Keratinocyte (primary cell): Measurements from ENCODE around the gene WDR6. TPM values are rescaled to one million over a fixed set of nuclear protein-coding genes. Genes with fewer than 3 reads are reported as not detected.

Experiments used
- DNase-seq: peaks from one replicate; pipeline ENCODE4 v3.0.0-alpha.2; 2011; ENCODE audit warnings: low read depth, missing footprints, low spot score
- FAIRE-seq: peaks from 2 replicates; lab custom pipeline; 2011; peaks lifted over from hg19 to GRCh38; lab: Jason Lieb, UNC
- H2AFZ ChIP-seq: 2 replicates; pipeline ENCODE4 v1.6.0; 2012; ENCODE audit warnings: low read length, control low read depth, inconsistent platforms; ENCODE audit not compliant: control insufficient read depth
- H3K27ac ChIP-seq: 2 replicates; pipeline ENCODE4 v1.5.1; 2011; ENCODE audit warnings: low read length; ENCODE audit not compliant: control insufficient read depth, insufficient read depth
- H3K27me3 ChIP-seq: 3 replicates; pipeline ENCODE4 v1.6.0; 2011; ENCODE audit warnings: low read length; ENCODE audit not compliant: control insufficient read depth, insufficient read depth; ENCODE audit errors: extremely low read depth
- H3K36me3 ChIP-seq, 2 experiments: 2 replicates in 1 of 2; 3 replicates in 1 of 2; pipeline ENCODE4 v1.5.1; 2011; ENCODE audit warnings: low read length in 2 of 2, mild to moderate bottlenecking in 1 of 2; ENCODE audit not compliant: control insufficient read depth in 2 of 2, insufficient read depth in 2 of 2; ENCODE audit errors: extremely low read depth in 1 of 2
- H3K4me1 ChIP-seq: 3 replicates; pipeline ENCODE4 v1.5.1; 2011; ENCODE audit warnings: low read length; ENCODE audit not compliant: control insufficient read depth, insufficient read depth; ENCODE audit errors: extremely low read depth
- H3K4me2 ChIP-seq: 3 replicates; pipeline ENCODE4 v1.6.0; 2011; ENCODE audit warnings: low read depth, low read length; ENCODE audit not compliant: control insufficient read depth, insufficient read depth; ENCODE audit errors: extremely low read depth
- H3K4me3 ChIP-seq, 3 experiments: fragments of 200-600 bp in 1 of 3; sonication (generic) in 1 of 3; 2 replicates in 2 of 3; 3 replicates in 1 of 3; pipeline ENCODE4 v1.5.1; 2011 to 2016; ENCODE audit warnings: low read length in 3 of 3, mild to moderate bottlenecking in 3 of 3, control low read depth in 2 of 3, inconsistent platforms in 1 of 3, low read depth in 1 of 3, mixed read lengths in 1 of 3, mixed run types in 1 of 3, moderate library complexity in 1 of 3; ENCODE audit not compliant: control insufficient read depth in 2 of 3, insufficient read depth in 2 of 3; ENCODE audit errors: extremely low read depth in 1 of 3
- H3K79me2 ChIP-seq: 2 replicates; pipeline ENCODE4 v1.6.0; 2012; ENCODE audit warnings: low read length; ENCODE audit not compliant: control insufficient read depth, insufficient read depth
- H3K9ac ChIP-seq: 3 replicates; pipeline ENCODE4 v1.6.0; 2011; ENCODE audit warnings: low read length; ENCODE audit not compliant: control insufficient read depth, insufficient read depth; ENCODE audit errors: extremely low read depth
- H3K9me1 ChIP-seq: 3 replicates; pipeline ENCODE4 v1.6.0; 2011; ENCODE audit warnings: low read length; ENCODE audit not compliant: control insufficient read depth, insufficient read depth; ENCODE audit errors: extremely low read depth
- H3K9me3 ChIP-seq: 2 replicates; pipeline ENCODE4 v1.5.1; 2012; ENCODE audit warnings: low read depth, low read length; ENCODE audit not compliant: control insufficient read depth
- H4K20me1 ChIP-seq: 3 replicates; pipeline ENCODE4 v1.6.0; 2011; ENCODE audit warnings: low read length; ENCODE audit not compliant: control insufficient read depth, insufficient read depth; ENCODE audit errors: extremely low read depth
- CTCF ChIP-seq, 3 experiments: IDR thresholded peaks in 1 of 3; conservative IDR thresholded peaks in 1 of 3; optimal IDR thresholded peaks in 1 of 3; 2 replicates in 2 of 3; 3 replicates in 1 of 3; pipeline versions ENCODE3 to v1.5.1; 2011; ENCODE audit warnings: low read length in 3 of 3, mild to moderate bottlenecking in 3 of 3, moderate library complexity in 2 of 3, control low read depth in 1 of 3, inconsistent platforms in 1 of 3; ENCODE audit not compliant: insufficient read depth in 2 of 3; ENCODE audit errors: extremely low read depth in 1 of 3
- EZH2 ChIP-seq: IDR thresholded peaks from one replicate; pipeline ENCODE4 v1.6.1; 2012; ENCODE audit warnings: inconsistent platforms, mild to moderate bottlenecking, low read length, moderate library complexity
- dilution Hi-C: fragments of 300-500 bp; cut with MboI; formaldehyde crosslinking; loops from one replicate; pipeline ENCODE4 v1.7.0; 2020; ENCODE audit warnings: low sequenced_read_pairs; ENCODE audit not compliant: extremely low pct_ligation_motif_present
- polyA plus RNA-seq, 5 experiments: library from polyadenylated mRNA; depleted of rRNA in 3 of 5; stranded (reverse) in 3 of 5; stranded (forward) in 1 of 5; unstranded in 1 of 5; fragments of >200 nt; gene quantifications; 1 replicate in 1 of 5; 2 replicates in 3 of 5; 3 replicates in 1 of 5; pipeline versions ENCODE4 v1.2.1 to v1.2.3, GENCODE V29; 2011 to 2012; ENCODE audit warnings: missing spikeins in 2 of 5, low read depth in 1 of 5, low replicate concordance in 1 of 5

The WDR6 gene
- polyA plus RNA-seq, 1 donor (not counting 4 experiments of a cell fraction or from before 2014, with no cell fraction given) = 61.5 TPM

- H3K4me2 ChIP-seq = no peak overlapping the region
- dilution Hi-C loops = no loop called here
Observed at GRCh38 chr3:48993834-48994233, 13.4 kb upstream of the WDR6 start.

DNA sequence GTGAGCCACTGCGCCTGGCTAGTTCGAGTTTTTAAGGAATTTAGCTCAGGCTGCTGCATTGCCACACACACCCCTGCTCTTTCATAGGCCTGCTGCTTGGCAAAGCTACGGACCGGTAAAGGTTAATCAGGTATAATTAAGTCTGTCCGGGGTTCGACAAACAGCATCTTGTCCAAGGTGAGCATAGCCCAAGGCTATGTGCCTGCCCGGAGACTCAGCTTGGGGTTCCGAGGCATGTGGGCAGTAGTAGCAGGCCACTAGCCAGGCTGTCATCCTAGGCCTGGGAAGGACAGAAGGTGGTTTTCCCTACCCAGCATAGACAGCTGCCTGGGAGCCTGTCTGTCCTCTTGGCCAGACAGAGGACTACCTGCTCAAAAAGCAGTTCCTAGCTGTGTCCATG, 10.6 kb upstream of the WDR6 start:
- no peak overlapping the region for H3K27ac ChIP-seq
- H3K79me2 ChIP-seq = no peaks in the 10 kb centered on the region
- TF ChIP-seq EZH2 (no peak), CTCF (optimal IDR thresholded peaks at IDR 0.05 in 1 of 3, IDR thresholded peaks at IDR 0.05 in 1 of 3, conservative IDR thresholded peaks at IDR 0.05 in 1 of 3; ENCODE audit: extremely low read depth in 1 of 3, insufficient read depth in 2 of 3, low read length in 3 of 3) (no peak)
- dilution Hi-C loops = no loop called here
- no peak overlapping the region for H3K4me3 ChIP-seq
- DNase-seq = no peak
- no peak overlapping the region for H3K4me2 ChIP-seq
- H3K4me1 ChIP-seq = peaks cover 2% of the 10 kb centered on the region
- no peak overlapping the region for H2AFZ ChIP-seq
- H3K9me3 ChIP-seq = no peaks in the 10 kb centered on the region
- H3K9me1 ChIP-seq = no peaks in the 10 kb centered on the region
- H4K20me1 ChIP-seq = no peaks in the 10 kb centered on the region
- FAIRE-seq = no peak
- H3K9ac ChIP-seq = no peak overlapping the region
- no peaks in the 10 kb centered on the region for H3K27me3 ChIP-seq
- no peaks in the 10 kb centered on the region for H3K36me3 ChIP-seq

More at GRCh38 chr3:48993834-48994233, 13.4 kb upstream of the WDR6 start:
- Histone ChIP-seq H3K36me3 (no peaks in the 10 kb centered on the region), H3K9me3 (no peaks in the 10 kb centered on the region), H3K27ac (no peak overlapping the region), H2AFZ (no peak overlapping the region), H3K9me1 (no peaks in the 10 kb centered on the region), H3K79me2 (no peaks in the 10 kb centered on the region), H3K4me3 (no peak overlapping the region), H4K20me1 (no peaks in the 10 kb centered on the region), H3K9ac (no peak overlapping the region), H3K27me3 (no peaks in the 10 kb centered on the region), H3K4me1 (peaks cover 15% of the 10 kb centered on the region)
- FAIRE-seq = no peak
- DNase-seq = no peak
- TF ChIP-seq EZH2 = no peak
- TF ChIP-seq CTCF (optimal IDR thresholded peaks at IDR 0.05 in 1 of 3, IDR thresholded peaks at IDR 0.05 in 1 of 3, conservative IDR thresholded peaks at IDR 0.05 in 1 of 3; ENCODE audit: extremely low read depth in 1 of 3, insufficient read depth in 2 of 3, low read length in 3 of 3) = no peak
